Measurements from ENCODE around the gene MS4A18.
"Not testable (repeated sequence)": the region's sequence is repeated elsewhere in the genome, so short reads cannot be mapped to it uniquely, and the experiment has no call there.

MS4A18 gene

GRCh38 chr11:60748821-60749220 lies 24.3 kb downstream of the MS4A18 start:
- no peak for TF ChIP-seq CTCF (IDR thresholded peaks at IDR 0.05; ENCODE audit: insufficient read depth, low read depth, low read length, missing control alignments)
- DNase-seq (ENCODE audit: low read depth), result no peak
- no peak overlapping the region for H3K4me3 ChIP-seq (ENCODE audit: low read length)

GRCh38 chr11:60750911-60751310 lies 26.4 kb downstream of the MS4A18 start:
- no peak overlapping the region for H3K4me3 ChIP-seq (ENCODE audit: low read length)
- no peak for TF ChIP-seq CTCF (IDR thresholded peaks at IDR 0.05; ENCODE audit: insufficient read depth, low read depth, low read length, missing control alignments)
- DNase-seq (ENCODE audit: low read depth), result no peak

GRCh38 chr11:60753309-60753708 lies 28.8 kb downstream of the MS4A18 start:
- DNase-seq (ENCODE audit: low read depth), result no peak
- H3K4me3 ChIP-seq (ENCODE audit: low read length), result no peak overlapping the region
- TF ChIP-seq CTCF (IDR thresholded peaks at IDR 0.05; ENCODE audit: insufficient read depth, low read depth, low read length, missing control alignments), result no peak

GRCh38 chr11:60754887-60755286 lies 30.4 kb downstream of the MS4A18 start:
- H3K4me3 ChIP-seq (ENCODE audit: low read length), result no peak overlapping the region
- no peak for TF ChIP-seq CTCF (IDR thresholded peaks at IDR 0.05; ENCODE audit: insufficient read depth, low read depth, low read length, missing control alignments)
- no peak for DNase-seq (ENCODE audit: low read depth)

GRCh38 chr11:60756307-60757032 lies 31.9 kb downstream of the MS4A18 start, which contains the start of gene MS4A15:
MS4A15 (plus strand) TSS chr11:60756867; CDS start chr11:60763734, 6,867 bp downstream.
- peak; percentile 30 for DNase-seq (ENCODE audit: low read depth)
- no peak within 1 kb of the TSS for H3K4me3 ChIP-seq (ENCODE audit: low read length)
- TF ChIP-seq CTCF (IDR thresholded peaks at IDR 0.05; ENCODE audit: insufficient read depth, low read depth, low read length, missing control alignments), result peak; percentile 12

- H3K4me3 ChIP-seq (ENCODE audit: low read length), result no peak overlapping the region
- no peak for DNase-seq (ENCODE audit: low read depth)
- TF ChIP-seq CTCF (IDR thresholded peaks at IDR 0.05; ENCODE audit: insufficient read depth, low read depth, low read length, missing control alignments), result no peak
These were observed 32.8 kb downstream of the MS4A18 start for GRCh38 chr11:60757231-60757800.

GRCh38 chr11:60758671-60759070 lies 34.2 kb downstream of the MS4A18 start:
- not testable (repeated sequence) for H3K4me3 ChIP-seq (ENCODE audit: low read length); DNase-seq (ENCODE audit: low read depth)

DNA sequence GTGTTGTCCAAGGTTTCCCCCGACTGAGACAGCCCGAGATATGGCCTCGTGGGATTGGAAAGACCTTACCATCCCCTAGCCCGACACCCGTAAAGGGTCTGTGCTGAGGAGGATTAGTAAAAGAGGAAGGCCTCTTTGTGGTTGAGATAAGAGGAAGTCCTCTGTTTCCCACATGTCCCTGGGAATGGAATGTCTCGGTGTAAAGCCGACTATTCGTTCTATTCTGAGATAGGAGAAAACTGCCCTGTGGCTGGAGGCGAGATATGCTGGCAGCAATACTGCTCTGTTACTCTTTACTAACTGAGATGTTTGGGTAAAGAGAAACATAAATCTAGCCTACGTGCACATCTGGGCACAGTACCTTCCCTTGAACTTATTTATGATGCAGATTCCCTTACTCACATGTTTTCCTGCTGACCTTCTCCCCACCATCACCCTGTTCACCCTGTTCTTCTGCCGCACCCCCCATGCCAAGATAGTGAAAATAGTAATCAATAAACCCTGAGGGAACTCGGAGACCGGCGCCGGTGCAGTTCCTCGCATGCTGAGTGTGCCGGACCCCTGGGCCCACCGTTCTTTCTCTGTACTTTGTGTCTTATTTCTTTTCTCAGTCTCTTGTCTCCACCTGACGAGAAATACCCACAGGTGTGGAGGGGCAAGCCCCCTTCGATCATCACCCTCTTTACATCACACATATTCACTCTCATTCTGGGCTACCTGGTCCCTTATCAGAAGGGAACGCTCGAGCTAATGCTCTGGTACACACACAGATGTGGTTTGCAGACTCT lies 35.1 kb downstream of the MS4A18 start:
- DNase-seq (ENCODE audit: low read depth); H3K4me3 ChIP-seq (ENCODE audit: low read length): not testable (repeated sequence)

Data from epithelial cell of esophagus (primary cell).